ENCODE data around the gene PLA2G2C.

The PLA2G2C gene

GRCh38 chr1:20153000-20153418 lies 33.3 kb downstream of the PLA2G2C start:
- no peaks in the 10 kb centered on the region for H3K36me3 Mint-ChIP-seq (ENCODE audit: low read depth)

GRCh38 chr1:20152599-20152930 lies 33.8 kb downstream of the PLA2G2C start:
- Mint-ChIP-seq H3K4me3 (peak overlapping the region in 2 of 3 experiments; percentile 64 to 65), H3K36me3 (ENCODE audit: low read depth) (no peaks in the 10 kb centered on the region), H3K9me3 (peaks cover under 1% of the 10 kb centered on the region), H3K27me3 (ENCODE audit: low read depth) (peaks cover 8% of the 10 kb centered on the region), H3K27ac (peak overlapping the region in 2 of 3 experiments; percentile 35 to 55), H3K4me1 (peaks cover 10% of the 10 kb centered on the region)
- TF ChIP-seq, protein P1, sequence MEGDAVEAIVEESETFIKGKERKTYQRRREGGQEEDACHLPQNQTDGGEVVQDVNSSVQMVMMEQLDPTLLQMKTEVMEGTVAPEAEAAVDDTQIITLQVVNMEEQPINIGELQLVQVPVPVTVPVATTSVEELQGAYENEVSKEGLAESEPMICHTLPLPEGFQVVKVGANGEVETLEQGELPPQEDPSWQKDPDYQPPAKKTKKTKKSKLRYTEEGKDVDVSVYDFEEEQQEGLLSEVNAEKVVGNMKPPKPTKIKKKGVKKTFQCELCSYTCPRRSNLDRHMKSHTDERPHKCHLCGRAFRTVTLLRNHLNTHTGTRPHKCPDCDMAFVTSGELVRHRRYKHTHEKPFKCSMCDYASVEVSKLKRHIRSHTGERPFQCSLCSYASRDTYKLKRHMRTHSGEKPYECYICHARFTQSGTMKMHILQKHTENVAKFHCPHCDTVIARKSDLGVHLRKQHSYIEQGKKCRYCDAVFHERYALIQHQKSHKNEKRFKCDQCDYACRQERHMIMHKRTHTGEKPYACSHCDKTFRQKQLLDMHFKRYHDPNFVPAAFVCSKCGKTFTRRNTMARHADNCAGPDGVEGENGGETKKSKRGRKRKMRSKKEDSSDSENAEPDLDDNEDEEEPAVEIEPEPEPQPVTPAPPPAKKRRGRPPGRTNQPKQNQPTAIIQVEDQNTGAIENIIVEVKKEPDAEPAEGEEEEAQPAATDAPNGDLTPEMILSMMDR (IDR thresholded peaks at IDR 0.05; ENCODE audit: unreplicated experiment in 3 of 3) = peak in 1 of 3 experiments; percentile 38

More at GRCh38 chr1:20153000-20153418, 33.3 kb downstream of the PLA2G2C start:
- Mint-ChIP-seq H3K4me1 (peaks cover 10% of the 10 kb centered on the region), H3K27me3 (ENCODE audit: low read depth) (peaks cover 8% of the 10 kb centered on the region), H3K27ac (peak overlapping the region in 2 of 3 experiments; percentile 35 to 55), H3K9me3 (peaks cover 5% of the 10 kb centered on the region), H3K4me3 (peak overlapping the region in 1 of 3 experiments; percentile 65)
- TF ChIP-seq, protein P1 (IDR thresholded peaks at IDR 0.05; ENCODE audit: unreplicated experiment in 3 of 3) = no peak

GRCh38 chr1:20151906-20152598 lies 34.3 kb downstream of the PLA2G2C start:
- H3K36me3 Mint-ChIP-seq (ENCODE audit: low read depth) = no peaks in the 10 kb centered on the region
- peak overlapping the region in 1 of 3 experiments; percentile 35 for H3K27ac Mint-ChIP-seq
- peaks cover 8% of the 10 kb centered on the region for H3K27me3 Mint-ChIP-seq (ENCODE audit: low read depth)
- peaks cover 10% of the 10 kb centered on the region for H3K4me1 Mint-ChIP-seq
- TF ChIP-seq, protein P1 (IDR thresholded peaks at IDR 0.05; ENCODE audit: unreplicated experiment in 3 of 3) = peak; percentile 92 to 95 (median 94)
- H3K4me3 Mint-ChIP-seq = peak overlapping the region; percentile 56 to 65 (median 64)
- no peaks in the 10 kb centered on the region for H3K9me3 Mint-ChIP-seq

- Mint-ChIP-seq H3K9me3 (no peaks in the 10 kb centered on the region), H3K27ac (no peak overlapping the region)
- TF ChIP-seq, protein P1 (IDR thresholded peaks at IDR 0.05; ENCODE audit: unreplicated experiment in 3 of 3) = no peak
These were observed 35.3 kb downstream of the PLA2G2C start for GRCh38 chr1:20150969-20151368.

GRCh38 chr1:20150326-20150705 lies 36.0 kb downstream of the PLA2G2C start:
- Mint-ChIP-seq H3K27ac (no peak overlapping the region), H3K9me3 (no peaks in the 10 kb centered on the region), H3K4me1 (peaks cover 10% of the 10 kb centered on the region), H3K36me3 (ENCODE audit: low read depth) (no peaks in the 10 kb centered on the region), H3K4me3 (no peak overlapping the region), H3K27me3 (ENCODE audit: low read depth) (peaks cover 8% of the 10 kb centered on the region)
- TF ChIP-seq, protein P1 (IDR thresholded peaks at IDR 0.05; ENCODE audit: unreplicated experiment in 3 of 3) = no peak

More at GRCh38 chr1:20150969-20151368, 35.3 kb downstream of the PLA2G2C start:
- H3K27me3 Mint-ChIP-seq (ENCODE audit: low read depth) = peaks cover 8% of the 10 kb centered on the region
- H3K4me3 Mint-ChIP-seq = no peak overlapping the region
- no peaks in the 10 kb centered on the region for H3K36me3 Mint-ChIP-seq (ENCODE audit: low read depth)
- peaks cover 10% of the 10 kb centered on the region for H3K4me1 Mint-ChIP-seq

Measured in nephron (organoid).